ENCODE measurements around the gene SENP2. TPM values are rescaled to one million over a fixed set of nuclear protein-coding genes. Genes with fewer than 3 reads are reported as not detected.
A peak's percentile ranks its signal among the peaks of the same experiment; 100 is the strongest.
"Not testable (repeated sequence)": the region's sequence is repeated elsewhere in the genome, so short reads cannot be mapped to it uniquely, and the experiment has no call there.

Gene SENP2
- polyA plus RNA-seq (ENCODE audit: insufficient read length in 4 of 4) = 10 to 100 TPM; 38.4 to 54.4 (median 46.4) TPM

DNA sequence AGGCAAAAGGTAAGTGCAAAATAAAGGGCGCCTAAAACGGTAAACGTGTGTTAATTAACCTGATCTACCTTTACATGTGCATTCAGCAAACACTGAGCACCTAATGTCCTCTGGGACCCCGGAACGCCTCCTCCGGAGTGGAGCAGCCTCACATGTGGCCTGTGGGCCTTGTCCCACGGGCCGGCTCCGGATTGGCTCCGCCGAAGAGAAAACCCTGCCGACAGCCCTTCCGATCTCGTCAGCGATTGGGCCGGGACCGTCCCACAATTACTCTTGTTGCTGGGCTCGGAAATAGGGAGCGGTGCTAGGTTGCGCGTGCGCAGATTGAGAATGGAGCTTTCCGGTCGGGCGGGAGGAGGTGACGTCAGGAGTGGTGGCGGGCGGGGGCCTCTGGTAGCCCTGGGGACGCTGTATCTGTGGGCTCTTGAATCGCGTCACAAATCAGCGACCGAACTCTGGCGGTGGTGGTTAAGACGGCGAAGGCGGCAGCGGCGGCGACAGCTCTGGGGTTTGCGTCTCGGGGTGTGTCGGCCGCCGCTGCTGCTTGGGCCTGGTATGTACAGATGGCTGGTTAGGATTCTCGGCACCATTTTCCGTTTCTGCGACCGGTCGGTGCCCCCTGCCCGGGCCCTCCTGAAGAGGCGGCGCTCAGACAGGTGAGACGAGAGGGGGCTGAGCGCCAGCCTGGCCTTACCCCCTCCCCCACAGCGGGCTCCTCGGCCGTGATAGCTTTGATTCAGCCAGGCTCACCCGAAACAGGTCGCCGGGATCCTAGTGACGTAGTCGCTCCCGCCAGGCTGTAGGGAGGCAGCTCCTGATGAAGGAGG lies at the start of gene SENP2:
Gene SENP2 (plus strand): TSS at position 437 of the 827 bp plus-strand sequence. CDS start 119 bp downstream, at position 556.
- DNase-seq (ENCODE audit: low read depth in 4 of 4, low spot score in 2 of 4) = peak; percentile 95 to 99 (median 99)

DNA sequence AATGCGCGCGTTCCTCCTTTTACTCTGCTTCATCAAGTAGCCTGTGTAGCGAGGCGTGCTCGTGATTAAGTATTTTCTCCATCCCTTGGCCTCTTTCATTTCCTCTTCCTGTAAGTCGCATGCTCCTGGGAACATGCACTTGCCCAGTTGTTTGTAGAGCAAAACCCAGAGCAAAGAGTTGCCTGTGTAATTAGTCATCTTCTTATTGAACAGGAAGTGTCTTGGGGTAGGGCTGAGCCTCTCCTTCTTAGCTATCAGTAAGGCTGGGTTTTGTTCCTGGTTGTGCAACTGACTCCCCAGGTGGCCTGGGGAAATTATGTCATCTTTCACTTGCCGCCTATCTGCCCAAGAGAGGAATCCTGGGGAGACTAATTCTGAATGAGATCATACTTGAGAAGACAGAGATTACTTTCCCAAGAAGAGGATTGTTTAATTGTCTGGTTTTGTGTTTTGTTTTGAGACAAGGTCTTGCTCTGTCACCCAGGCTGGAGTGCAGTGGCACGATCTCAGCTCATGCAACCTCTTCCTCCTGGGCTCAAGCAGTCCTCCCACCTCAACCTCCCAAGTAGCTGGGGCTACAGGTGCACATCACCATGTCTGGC lies 48.6 kb upstream of the SENP2 start:
- DNase-seq (ENCODE audit: low read depth in 4 of 4, low spot score in 2 of 4) = no peak

DNA sequence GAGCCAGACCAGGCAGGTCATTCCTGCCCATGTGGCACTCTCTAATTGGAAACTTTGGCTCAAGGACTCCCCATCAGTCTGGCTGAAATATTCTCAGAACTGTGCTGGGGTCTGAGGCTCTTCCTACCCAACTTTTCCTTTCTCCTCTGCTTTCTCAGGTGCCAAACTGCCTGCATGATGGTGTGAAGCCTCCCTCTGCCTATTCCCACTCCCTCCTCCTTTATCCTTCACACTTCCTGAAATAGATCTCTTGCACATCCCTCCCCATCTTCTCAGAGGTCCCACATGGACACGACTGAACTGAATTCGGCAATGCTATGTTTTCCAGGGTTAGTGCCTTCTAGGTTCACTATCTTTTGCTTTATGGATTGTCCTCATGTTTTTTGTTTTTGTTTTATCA lies 46.2 kb upstream of the SENP2 start:
- no peak for DNase-seq (ENCODE audit: low read depth in 4 of 4, low spot score in 2 of 4)

DNA sequence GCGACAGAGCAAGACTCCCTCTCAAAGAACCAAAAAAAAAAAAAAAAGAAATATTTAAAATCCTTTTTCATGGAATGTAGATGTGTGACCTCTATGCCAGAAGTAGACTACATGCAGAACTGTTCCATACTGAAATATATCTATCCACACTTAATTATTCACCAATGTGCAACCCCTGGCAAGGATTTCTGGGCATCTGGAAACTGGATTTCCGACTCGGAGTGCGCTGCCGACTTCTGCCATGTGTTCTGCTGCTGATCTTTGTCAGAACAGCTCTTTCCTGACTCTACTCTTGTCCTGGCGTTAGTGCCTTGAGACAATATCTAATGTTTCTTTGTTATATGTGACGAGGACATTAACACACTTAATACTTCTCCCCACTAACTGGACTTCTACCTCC lies 45.4 kb upstream of the SENP2 start:
- no peak for DNase-seq (ENCODE audit: low read depth in 4 of 4, low spot score in 2 of 4)

DNA sequence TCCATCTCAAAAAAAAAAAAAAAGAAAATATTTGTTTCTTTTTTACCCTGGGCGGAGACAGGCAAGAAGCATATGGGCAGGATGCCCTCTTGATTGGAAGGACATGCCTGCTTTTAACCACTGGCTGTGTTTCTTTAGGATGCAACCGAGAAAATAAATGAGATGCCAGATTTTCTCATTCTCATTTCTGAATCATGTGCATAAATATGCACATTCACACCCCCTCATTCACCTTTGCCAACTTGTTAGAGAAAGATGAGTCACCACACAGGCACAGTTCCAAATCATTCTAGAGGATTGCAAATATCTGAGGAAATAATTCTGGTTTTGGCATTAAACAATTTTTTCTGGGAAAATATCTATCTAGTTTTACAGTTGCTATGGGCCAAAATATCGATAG lies 37.0 kb upstream of the SENP2 start:
- DNase-seq (ENCODE audit: low read depth in 4 of 4, low spot score in 2 of 4) = no peak

DNA sequence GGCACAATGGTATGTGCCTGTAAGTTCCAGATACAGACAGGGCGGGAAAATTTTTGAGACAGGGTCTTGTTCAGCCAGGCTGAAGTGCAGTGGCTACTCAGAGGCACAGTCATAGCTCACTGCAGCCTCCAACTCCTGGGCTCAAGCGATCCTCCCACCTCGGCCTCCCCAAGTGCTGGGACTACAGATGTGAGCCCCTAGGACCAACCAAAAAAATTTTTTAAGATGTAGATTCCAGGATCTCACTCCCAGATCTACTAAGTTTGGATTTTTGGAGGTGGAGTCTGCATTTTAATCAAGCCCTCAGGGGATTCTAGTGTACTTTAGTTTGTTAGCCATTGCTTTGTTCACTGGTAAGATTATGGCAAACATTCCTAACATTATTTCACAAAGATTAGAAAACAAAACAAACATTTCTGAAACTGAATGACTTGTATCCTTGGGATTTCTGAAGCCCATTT lies 36.4 kb upstream of the SENP2 start:
- no peak for DNase-seq (ENCODE audit: low read depth in 4 of 4, low spot score in 2 of 4)

DNA sequence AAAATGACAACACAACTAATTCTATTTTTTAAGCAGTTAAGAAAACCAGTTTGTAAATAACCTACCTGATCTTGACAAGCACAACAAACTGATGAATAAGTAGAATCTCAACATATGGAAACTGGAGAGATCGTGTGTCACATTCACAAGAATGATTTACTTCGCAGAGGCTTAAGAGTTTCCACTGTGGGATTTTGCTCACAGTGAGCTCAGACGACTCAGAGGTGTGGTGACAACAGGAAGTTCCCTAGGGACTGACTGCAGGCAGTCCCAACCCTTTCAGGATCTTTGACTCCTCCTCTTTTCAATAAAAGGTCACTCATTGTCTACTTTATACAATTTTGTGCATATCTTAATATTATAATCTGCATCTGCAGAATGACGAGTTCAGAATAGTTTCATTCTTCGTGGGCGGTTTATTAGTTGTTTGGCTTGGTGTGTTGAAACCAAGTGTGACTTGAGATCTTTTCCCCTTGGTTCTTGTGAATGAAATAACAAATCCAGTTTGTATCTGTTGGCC lies 33.7 kb upstream of the SENP2 start, which contains the start of gene LIPH:
Gene LIPH (minus strand): TSS at position 231 of the 520 bp plus-strand sequence. CDS start 117 bp downstream, at position 114.
- no peak for DNase-seq (ENCODE audit: low read depth in 4 of 4, low spot score in 2 of 4)

DNA sequence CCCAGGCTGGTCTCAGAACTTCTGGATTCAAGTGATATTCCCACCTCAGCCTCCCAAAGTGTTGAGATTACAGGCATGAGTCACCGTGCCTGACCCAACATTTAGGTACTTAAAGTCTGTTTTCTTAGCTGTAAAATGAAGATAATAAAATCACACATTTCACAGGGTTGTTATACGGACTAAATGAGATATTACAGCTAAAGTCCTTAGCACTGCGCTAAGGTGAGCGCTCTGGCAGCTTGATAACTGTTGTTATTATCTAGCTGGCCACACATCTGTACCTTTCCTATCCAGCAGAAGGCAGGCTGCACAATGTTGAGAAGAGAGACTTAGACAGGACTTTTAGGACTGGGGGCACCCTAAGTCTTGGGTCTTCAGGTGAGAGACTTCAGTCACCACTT lies 31.0 kb upstream of the SENP2 start:
- no peak for DNase-seq (ENCODE audit: low read depth in 4 of 4, low spot score in 2 of 4)

DNA sequence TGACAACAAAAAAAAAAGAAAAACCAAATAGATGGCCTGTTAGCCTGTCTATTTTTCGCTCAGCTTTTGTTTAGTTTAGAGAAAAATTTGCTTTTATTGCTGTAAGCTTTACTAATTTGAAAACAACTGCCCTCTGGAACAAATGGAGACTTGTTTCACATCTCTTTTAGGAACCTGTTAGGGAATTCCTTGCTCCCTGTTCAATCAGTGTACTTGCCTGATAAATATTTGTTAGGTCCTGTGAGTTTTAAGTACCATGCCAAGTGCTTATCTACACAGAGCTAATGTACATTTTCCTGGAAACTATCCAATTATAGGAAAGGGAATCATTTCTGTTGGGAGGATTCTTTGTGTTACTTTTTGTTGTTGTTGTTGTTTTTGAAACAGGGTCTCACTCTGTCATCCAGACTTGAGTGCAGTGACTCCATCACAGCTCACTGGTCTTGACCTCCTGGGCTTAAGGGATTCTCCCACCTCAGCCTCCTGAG lies 30.2 kb upstream of the SENP2 start:
- no peak for DNase-seq (ENCODE audit: low read depth in 4 of 4, low spot score in 2 of 4)

DNA sequence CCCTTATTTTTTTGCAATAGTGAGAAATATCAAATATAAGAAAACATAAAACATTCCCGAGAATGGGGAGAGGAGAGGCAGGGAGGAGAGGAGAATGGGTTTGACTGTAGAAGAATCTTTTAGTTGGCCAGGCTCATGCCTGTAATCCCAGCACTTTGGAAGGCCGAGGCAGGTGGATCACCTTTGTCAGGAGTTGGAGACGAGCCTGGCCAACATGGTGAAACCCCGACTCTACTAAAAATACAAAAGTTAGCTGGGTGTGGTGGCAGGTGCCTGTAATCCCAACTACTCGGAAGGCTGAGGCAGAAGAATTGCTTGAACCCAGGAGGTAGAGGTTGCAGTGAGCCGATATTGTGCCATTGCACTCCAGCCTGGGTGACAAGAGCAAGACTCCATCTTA lies 29.5 kb upstream of the SENP2 start:
- not testable (repeated sequence) for DNase-seq (ENCODE audit: low read depth in 4 of 4, low spot score in 2 of 4)

DNA sequence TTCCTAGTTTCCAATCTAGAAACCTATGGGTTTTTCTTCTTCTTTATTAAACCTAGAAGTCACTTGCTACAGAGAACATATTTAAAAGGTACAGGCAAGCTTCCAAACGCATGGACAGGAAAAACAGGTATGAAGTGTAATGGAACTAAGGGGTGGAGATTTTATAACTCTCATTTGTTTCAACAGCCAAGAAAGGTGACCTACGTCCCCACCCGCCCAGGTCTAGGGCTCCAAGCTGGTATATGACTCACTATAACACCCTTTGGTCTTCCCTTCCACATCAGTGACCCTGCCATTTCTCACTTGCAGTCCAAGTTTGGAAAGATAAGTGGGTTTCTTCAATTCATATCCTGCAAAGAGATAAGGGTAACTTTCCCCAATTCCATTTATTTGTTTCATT lies 27.7 kb upstream of the SENP2 start:
- DNase-seq (ENCODE audit: low read depth in 4 of 4, low spot score in 2 of 4) = no peak

DNA sequence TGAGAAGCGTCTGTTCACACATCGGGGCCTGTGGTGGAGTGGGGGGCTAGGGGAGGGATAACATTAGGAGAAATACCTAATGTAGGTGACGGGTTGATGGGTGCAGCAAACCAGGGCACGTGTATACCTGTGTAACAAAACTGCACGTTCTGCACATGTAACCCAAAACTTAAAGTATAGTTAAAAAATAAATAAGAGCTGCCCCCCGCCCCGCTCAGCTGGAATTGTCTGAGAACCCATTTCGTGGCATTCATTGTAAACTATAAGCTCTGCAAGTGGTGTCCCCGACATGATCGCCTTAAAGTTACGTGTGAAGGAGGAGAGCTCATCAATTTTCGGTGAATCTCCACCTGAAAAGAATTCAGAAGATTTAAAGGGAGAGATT lies 26.4 kb upstream of the SENP2 start:
- DNase-seq (ENCODE audit: low read depth in 4 of 4, low spot score in 2 of 4) = no peak

DNA sequence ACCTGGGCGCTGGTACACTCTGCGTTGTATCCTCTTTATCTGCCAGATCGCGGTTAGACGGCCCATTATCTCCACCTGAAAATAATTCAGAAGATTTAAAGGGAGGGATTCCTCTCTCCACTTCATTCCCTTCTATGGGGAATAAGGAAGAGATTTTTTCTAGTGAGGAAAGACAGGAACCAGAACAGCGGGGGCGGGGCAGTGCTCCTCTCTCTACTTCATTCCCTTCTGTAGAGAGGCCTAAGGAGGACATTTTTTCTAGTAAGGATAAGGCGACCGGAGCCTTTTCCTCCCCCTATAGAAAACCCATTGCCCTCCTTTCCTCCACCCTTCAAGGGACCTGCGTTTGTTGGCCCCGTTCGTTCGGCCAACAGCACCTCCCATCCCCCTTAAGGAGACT lies 25.4 kb upstream of the SENP2 start:
- DNase-seq (ENCODE audit: low read depth in 4 of 4, low spot score in 2 of 4) = no peak

DNA sequence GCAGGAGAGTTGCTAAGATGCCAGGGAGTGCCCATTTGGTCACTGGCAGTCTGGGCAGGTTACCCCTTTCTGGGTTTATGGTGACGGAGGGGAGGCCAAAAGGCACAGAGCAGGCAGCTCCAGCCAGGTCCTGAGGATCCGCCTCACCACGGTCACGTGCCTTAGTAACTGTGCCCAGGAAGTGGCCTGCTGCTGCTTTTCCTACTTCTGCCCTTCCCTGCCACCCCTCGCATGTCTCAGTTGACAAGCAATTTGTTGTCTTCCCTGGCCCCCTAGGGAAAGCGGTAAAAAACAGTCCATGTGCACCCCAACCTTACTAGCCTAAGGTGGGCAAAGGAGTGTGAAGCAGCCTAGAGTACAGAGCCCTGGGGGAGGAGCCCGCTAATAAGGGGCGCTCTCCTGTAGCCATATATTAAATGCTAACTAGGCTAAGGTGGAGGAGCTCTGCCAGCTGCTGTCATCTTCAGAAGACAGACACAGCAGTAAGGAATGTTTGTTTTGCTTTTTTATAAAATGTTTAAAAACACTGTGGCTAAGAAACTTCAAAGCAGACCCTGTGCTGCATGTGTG lies 24.6 kb upstream of the SENP2 start:
- no peak for DNase-seq (ENCODE audit: low read depth in 4 of 4, low spot score in 2 of 4)

DNA sequence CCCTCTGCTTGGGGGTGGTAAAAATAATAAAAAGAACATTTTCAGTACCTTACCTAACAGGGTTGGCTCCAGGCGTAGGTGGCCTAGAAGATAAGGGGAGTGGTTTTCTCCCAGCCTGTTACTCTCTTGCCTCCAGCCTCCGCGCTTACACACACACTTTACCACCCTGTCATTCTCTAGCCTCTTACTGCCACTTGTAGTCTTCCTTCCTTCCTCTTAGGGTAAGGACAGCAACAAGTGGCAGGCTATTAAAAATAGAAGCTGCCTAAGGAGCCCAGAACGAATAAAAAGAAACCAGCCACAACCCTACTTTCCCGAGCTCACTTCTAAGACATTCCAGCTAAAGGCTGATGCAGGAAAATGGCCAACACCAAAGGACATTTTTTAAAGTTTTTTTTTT lies 24.1 kb upstream of the SENP2 start:
- DNase-seq (ENCODE audit: low read depth in 4 of 4, low spot score in 2 of 4) = no peak

DNA sequence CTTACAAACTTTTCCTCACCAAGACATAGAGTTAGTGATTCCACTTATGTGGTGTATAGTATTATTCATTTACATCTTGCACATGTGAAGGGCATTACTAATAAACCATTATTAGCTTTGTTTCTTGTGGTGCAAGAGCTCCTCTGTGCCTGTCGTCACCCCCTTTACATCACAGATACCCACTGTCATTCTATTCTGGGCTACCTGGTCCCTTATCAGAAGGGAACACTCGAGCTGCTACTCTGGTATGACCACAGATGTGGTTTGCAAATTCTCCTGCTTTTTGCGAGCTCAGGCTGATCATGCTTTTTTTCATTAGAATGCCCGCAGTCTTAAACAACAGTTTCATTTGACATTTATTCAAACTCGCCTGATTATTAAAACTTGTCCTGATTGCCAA lies 13.9 kb upstream of the SENP2 start:
- DNase-seq (ENCODE audit: low read depth in 4 of 4, low spot score in 2 of 4) = no peak

DNA sequence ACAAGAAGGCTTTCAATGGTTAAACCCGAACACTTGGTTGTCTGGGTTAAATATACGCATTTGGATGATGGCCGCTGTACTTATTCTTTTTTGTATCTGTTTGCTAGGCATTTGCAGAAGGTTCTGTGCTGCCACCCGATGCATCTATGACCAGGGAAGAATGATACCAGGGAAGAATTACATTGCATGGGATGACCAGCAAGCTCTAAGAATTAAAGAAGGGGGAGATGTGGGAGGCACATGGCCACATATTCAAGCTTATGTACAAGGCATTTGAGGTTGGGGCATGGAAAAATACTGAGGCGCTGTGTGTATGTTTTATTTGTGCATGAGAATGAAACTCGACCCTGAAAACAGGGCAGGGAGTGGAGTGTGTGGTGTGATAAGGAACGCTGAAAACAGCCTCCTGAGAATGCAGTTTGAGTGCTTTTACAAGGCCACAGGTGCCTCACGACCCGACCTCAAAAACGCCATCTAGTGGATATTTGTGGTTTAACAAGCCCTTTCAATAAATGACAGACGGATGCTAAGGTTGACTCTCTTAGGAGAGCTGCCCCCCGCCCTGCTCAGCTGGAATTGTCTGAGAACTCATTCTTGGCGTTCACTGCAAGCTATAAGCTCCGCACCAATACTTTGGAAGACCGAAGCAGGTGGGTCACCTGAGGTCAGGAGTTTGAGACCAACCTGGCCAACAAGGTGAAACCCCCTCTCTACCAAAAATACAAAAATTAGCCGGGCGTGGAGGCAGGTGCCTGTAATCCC lies 10.8 kb upstream of the SENP2 start:
- DNase-seq (ENCODE audit: low read depth in 4 of 4, low spot score in 2 of 4) = peak in 1 of 4 donors; percentile 75

DNA sequence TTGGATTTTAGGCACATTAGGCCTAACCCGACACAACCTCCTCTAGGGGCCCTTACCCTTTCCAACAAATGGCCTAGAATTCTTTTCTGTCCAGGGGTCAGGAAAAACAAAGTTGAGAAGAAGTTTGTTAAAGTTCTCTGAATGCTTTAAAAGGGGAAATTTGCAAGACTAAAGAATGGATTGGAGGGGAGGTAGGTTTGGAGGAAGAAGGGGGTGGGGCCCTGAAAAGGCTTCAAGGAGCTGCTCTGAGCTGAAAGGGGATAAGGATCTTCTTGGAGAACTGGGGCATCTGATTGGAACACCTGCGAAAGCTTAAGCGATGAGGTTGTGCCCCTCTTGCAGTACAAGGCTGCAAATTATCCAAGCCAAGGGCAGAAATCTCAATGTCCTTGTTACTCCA lies 3.9 kb upstream of the SENP2 start:
- no peak for DNase-seq (ENCODE audit: low read depth in 4 of 4, low spot score in 2 of 4)

DNA sequence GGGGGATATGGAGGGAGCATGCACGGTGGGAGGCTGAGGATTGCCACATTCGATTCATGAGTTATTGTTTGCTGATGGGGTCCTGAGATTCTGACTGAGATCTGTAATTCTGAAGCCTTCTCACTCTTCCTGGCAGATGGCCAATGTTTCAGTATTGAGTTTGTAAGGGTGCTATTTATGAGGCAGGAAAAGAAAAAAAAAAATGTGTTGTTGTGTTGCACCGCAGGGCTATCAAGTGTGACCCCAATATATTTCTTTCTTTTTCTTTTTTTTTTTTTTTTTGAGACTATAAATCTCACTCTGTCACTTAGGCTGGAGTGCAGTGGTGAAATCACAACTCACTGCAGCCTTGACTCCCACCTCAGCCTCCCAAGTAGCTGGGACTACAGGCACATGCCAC lies 3.2 kb upstream of the SENP2 start:
- no peak for DNase-seq (ENCODE audit: low read depth in 4 of 4, low spot score in 2 of 4)

DNA sequence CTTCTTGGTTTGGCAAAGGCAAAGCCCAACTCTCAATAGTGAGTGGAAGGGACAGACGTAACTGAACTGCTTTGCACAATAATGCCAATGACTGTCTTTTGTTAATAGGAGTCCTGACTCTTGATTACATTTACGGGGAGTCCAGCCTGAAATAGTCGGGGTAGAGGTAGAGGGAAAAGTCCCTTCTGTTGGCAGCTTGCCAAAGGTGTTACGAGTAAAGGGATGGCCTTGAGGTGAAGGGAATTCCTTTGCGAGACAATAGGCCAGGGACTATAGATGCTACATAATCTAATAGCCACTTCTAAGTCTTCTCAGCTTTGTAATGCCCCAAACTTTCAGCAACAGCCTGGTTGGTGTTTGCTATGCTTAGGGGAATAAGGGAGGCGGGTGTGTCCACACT lies 2.2 kb upstream of the SENP2 start:
- no peak for DNase-seq (ENCODE audit: low read depth in 4 of 4, low spot score in 2 of 4)

DNA sequence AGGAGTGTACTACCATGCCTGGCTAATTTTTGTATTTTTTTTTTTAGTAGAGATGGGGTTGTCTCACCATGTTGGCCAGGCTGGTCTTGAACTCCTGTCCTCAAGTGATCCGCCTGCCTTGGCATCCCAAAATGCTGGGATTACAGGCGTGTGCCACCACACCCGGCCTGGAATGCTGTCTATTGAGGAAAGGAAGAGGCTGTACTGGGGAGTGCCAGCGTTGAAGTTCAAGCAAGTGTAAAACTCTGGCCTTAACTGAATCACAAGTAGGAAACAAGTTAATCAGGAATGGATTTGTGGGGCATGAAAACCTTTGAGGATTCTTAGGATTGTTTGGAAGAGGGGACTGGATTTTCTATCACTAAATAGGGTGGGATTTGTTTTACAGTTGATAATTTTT lies 1.4 kb upstream of the SENP2 start:
- no peak for DNase-seq (ENCODE audit: low read depth in 4 of 4, low spot score in 2 of 4)
